Measurements from ENCODE around the gene FXYD6. TPM values are rescaled to one million over a fixed set of nuclear protein-coding genes. Genes with fewer than 3 reads are reported as not detected.

FXYD6 gene
- total RNA-seq, 1 experiment from 2014 or later = 0.54 TPM

DNA sequence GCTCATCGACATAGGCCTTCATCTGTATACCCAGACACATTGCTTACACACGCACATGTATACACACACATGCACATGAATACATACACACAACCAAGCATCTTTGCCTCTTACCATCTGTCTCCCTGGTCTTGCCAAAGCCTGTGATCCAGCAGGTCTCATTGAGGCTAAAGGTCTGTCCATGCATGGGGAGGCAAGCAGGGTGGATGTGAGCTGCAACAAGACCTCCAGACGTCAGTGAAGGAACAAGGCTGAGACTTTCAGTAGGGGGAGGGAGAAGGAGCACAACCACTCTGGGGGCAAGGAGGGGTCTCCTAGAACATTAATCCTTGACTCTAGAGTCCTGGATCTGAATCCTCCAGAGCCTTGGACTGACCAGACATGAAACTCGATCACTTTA lies 29.1 kb upstream of the FXYD6 start:
- Histone ChIP-seq H3K36me3 (ENCODE audit: control insufficient read depth, insufficient read depth, low read length) (no peaks in the 10 kb centered on the region), H3K27me3 (ENCODE audit: control insufficient read depth, insufficient read depth, low read length) (peaks cover 9% of the 10 kb centered on the region), H3K4me1 (ENCODE audit: control insufficient read depth, insufficient read depth, low read length) (no peaks in the 10 kb centered on the region), H3K9me3 (ENCODE audit: control insufficient read depth, insufficient read depth, low read depth, low read length) (no peaks in the 10 kb centered on the region), H3K27ac (ENCODE audit: low read length) (no peak overlapping the region), H3K4me3 (ENCODE audit: low read depth in 2 of 2, low read length in 2 of 2) (no peak overlapping the region)
- TF ChIP-seq SIN3A (IDR thresholded peaks at IDR 0.05; ENCODE audit: borderline replicate concordance, insufficient read depth, low read depth, low read length) (no peak), TCF7L2 (IDR thresholded peaks at IDR 0.05; ENCODE audit: low read depth, low read length) (no peak), POLR2AphosphoS5 (IDR thresholded peaks at IDR 0.05; ENCODE audit: low read depth, low read length) (no peak)
- TF ChIP-seq, protein P1, sequence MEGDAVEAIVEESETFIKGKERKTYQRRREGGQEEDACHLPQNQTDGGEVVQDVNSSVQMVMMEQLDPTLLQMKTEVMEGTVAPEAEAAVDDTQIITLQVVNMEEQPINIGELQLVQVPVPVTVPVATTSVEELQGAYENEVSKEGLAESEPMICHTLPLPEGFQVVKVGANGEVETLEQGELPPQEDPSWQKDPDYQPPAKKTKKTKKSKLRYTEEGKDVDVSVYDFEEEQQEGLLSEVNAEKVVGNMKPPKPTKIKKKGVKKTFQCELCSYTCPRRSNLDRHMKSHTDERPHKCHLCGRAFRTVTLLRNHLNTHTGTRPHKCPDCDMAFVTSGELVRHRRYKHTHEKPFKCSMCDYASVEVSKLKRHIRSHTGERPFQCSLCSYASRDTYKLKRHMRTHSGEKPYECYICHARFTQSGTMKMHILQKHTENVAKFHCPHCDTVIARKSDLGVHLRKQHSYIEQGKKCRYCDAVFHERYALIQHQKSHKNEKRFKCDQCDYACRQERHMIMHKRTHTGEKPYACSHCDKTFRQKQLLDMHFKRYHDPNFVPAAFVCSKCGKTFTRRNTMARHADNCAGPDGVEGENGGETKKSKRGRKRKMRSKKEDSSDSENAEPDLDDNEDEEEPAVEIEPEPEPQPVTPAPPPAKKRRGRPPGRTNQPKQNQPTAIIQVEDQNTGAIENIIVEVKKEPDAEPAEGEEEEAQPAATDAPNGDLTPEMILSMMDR (IDR thresholded peaks at IDR 0.05) = no peak
- TF ChIP-seq, protein P2, sequence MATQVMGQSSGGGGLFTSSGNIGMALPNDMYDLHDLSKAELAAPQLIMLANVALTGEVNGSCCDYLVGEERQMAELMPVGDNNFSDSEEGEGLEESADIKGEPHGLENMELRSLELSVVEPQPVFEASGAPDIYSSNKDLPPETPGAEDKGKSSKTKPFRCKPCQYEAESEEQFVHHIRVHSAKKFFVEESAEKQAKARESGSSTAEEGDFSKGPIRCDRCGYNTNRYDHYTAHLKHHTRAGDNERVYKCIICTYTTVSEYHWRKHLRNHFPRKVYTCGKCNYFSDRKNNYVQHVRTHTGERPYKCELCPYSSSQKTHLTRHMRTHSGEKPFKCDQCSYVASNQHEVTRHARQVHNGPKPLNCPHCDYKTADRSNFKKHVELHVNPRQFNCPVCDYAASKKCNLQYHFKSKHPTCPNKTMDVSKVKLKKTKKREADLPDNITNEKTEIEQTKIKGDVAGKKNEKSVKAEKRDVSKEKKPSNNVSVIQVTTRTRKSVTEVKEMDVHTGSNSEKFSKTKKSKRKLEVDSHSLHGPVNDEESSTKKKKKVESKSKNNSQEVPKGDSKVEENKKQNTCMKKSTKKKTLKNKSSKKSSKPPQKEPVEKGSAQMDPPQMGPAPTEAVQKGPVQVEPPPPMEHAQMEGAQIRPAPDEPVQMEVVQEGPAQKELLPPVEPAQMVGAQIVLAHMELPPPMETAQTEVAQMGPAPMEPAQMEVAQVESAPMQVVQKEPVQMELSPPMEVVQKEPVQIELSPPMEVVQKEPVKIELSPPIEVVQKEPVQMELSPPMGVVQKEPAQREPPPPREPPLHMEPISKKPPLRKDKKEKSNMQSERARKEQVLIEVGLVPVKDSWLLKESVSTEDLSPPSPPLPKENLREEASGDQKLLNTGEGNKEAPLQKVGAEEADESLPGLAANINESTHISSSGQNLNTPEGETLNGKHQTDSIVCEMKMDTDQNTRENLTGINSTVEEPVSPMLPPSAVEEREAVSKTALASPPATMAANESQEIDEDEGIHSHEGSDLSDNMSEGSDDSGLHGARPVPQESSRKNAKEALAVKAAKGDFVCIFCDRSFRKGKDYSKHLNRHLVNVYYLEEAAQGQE (IDR thresholded peaks at IDR 0.05; ENCODE audit: insufficient read depth in 1 of 2, low read depth in 2 of 2, low read length in 1 of 2) = no peak
- ChIA-PET CTCF (no interaction called here), POLR2A (no interaction called here)
- ATAC-seq (no peak), DNase-seq (ENCODE audit: low read depth, low spot score) (no peak)
- intact Hi-C loops (cut with micrococcal nuclease; ENCODE audit: unreplicated experiment) = no loop called here
- in situ Hi-C loops (cut with HindIII; ENCODE audit: low pct_unique_long_range_greater_than_20kb, low sequenced_read_pairs) = no loop called here
- no TSS peak for BruUV-seq (replicated peaks)

DNA sequence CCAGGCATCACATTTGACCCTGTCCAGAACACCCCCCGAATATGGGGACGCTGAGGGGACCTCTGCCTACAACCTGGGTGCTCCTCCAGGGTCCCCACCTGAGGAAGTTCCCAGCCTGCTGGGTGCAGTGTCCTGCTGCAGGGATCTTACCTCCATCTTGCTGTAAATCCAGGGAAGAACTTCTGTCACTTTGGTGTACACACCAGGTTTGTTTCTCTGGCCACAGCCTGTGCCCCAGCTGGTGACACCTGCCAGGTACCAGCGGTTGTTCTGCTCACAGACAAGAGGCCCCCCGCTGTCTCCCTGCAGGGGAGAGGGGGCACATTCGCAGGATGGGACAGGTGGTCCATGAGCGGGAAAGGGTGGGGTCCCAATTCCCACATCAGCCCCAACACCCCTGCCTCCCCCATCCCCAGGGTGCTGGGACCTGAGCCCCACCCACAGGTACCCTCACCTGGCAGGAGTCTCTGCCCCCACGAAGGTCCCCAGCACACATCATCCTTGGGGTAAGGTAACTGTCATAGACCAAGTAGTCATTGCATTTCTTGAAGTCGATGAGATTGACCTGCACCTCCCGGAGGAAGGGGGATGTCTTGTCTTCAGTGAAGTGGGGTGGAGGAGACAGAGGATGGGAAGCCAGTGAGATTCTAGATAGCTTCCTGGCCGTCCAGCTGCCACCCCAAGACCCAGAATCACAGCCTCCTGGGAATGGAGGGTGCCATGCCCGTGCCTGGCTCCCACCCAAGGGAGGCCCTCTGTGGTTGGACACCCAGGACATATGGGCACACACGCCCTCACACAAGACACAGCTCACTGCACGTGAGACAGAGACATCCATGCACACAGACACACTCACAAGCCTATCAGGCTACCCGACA lies 27.3 kb upstream of the FXYD6 start:
- no peaks in the 10 kb centered on the region for H3K4me1 ChIP-seq (ENCODE audit: control insufficient read depth, insufficient read depth, low read length)
- H3K4me3 ChIP-seq (ENCODE audit: low read depth in 2 of 2, low read length in 2 of 2) = no peak overlapping the region
- no peaks in the 10 kb centered on the region for H3K36me3 ChIP-seq (ENCODE audit: control insufficient read depth, insufficient read depth, low read length)
- DNase-seq (ENCODE audit: low read depth, low spot score) (no peak), ATAC-seq (no peak)
- no peak overlapping the region for H3K27ac ChIP-seq (ENCODE audit: low read length)
- ChIA-PET CTCF (interaction anchor here (0.6 to 1.2 kb wide), 4 partner anchors 61 to 214 kb away, joined by 3 to 8 read pairs (median 4); no protein-coding TSS in a partner anchor), POLR2A (no interaction called here)
- in situ Hi-C loops (cut with HindIII; ENCODE audit: low pct_unique_long_range_greater_than_20kb, low sequenced_read_pairs) = no loop called here
- H3K9me3 ChIP-seq (ENCODE audit: control insufficient read depth, insufficient read depth, low read depth, low read length) = no peaks in the 10 kb centered on the region
- intact Hi-C loops (cut with micrococcal nuclease; ENCODE audit: unreplicated experiment) = no loop called here
- H3K27me3 ChIP-seq (ENCODE audit: control insufficient read depth, insufficient read depth, low read length) = peaks cover 9% of the 10 kb centered on the region
- no TSS peak for BruUV-seq (replicated peaks)
- no peak for TF ChIP-seq POLR2AphosphoS5 (IDR thresholded peaks at IDR 0.05; ENCODE audit: low read depth, low read length)
- TF ChIP-seq TCF7L2 (IDR thresholded peaks at IDR 0.05; ENCODE audit: low read depth, low read length) = no peak
- no peak for TF ChIP-seq SIN3A (IDR thresholded peaks at IDR 0.05; ENCODE audit: borderline replicate concordance, insufficient read depth, low read depth, low read length)
- TF ChIP-seq, protein P2 (IDR thresholded peaks at IDR 0.05; ENCODE audit: insufficient read depth in 1 of 2, low read depth in 2 of 2, low read length in 1 of 2) = no peak
- TF ChIP-seq, protein P1 (IDR thresholded peaks at IDR 0.05) = no peak

Data from Panc1 (cell line).